Osteocyte (in vitro differentiated cells): ENCODE data around the gene FIBP. TPM values are rescaled to one million over a fixed set of nuclear protein-coding genes. Genes with fewer than 3 reads are reported as not detected.

Experiments
- DNase-seq: peaks from one replicate; pipeline ENCODE4 v3.0.0; 2021; ENCODE audit warnings: mixed read lengths; ENCODE audit not compliant: unreplicated experiment; ENCODE audit errors: extremely low spot score
- H3K27ac Mint-ChIP-seq: one replicate; pipeline ENCODE4 v1.8.0; 2021; ENCODE audit warnings: mild to moderate bottlenecking, mixed read lengths; ENCODE audit not compliant: unreplicated experiment
- H3K27me3 Mint-ChIP-seq: one replicate; pipeline ENCODE4 v1.8.0; 2021; ENCODE audit warnings: mixed read lengths; ENCODE audit not compliant: unreplicated experiment
- H3K36me3 Mint-ChIP-seq: one replicate; pipeline ENCODE4 v1.8.0; 2021; ENCODE audit warnings: mixed read lengths; ENCODE audit not compliant: unreplicated experiment
- H3K4me1 Mint-ChIP-seq: one replicate; pipeline ENCODE4 v1.8.0; 2021; ENCODE audit warnings: mixed read lengths; ENCODE audit not compliant: unreplicated experiment
- H3K4me3 Mint-ChIP-seq: one replicate; pipeline ENCODE4 v1.8.0; 2021; ENCODE audit warnings: mild to moderate bottlenecking, moderate library complexity, mixed read lengths; ENCODE audit not compliant: unreplicated experiment
- H3K9me3 Mint-ChIP-seq: one replicate; pipeline ENCODE4 v1.8.0; 2021; ENCODE audit warnings: mixed read lengths; ENCODE audit not compliant: unreplicated experiment
- CTCF ChIP-seq: fragments of 200-600 bp; sonication (generic); IDR thresholded peaks from 2 replicates; pipeline ENCODE4 v1.5.0; 2021; ENCODE audit warnings: antibody characterized with exemption, mild to moderate bottlenecking, moderate library complexity
- total RNA-seq: library from RNA; stranded (reverse); gene quantifications from 2 replicates; pipeline ENCODE4 v1.2.1, GENCODE V29; 2021

FIBP gene
- total RNA-seq, 1 donor from 2014 or later = 92.4 TPM

GRCh38 chr11:65851811-65852507 lies 36.3 kb downstream of the FIBP start:
- Mint-ChIP-seq H3K9me3 (peaks cover 4% of the 10 kb centered on the region), H3K36me3 (peaks cover 49% of the 10 kb centered on the region), H3K27ac (no peak overlapping the region), H3K27me3 (no peaks in the 10 kb centered on the region), H3K4me1 (peaks cover 23% of the 10 kb centered on the region), H3K4me3 (no peak overlapping the region)
- DNase-seq = no peak
- TF ChIP-seq CTCF = no peak

- Mint-ChIP-seq H3K4me3 (no peak overlapping the region), H3K27me3 (no peaks in the 10 kb centered on the region)
- DNase-seq = no peak
Observed at GRCh38 chr11:65851083-65851579, 37.1 kb downstream of the FIBP start.

GRCh38 chr11:65850217-65851082 lies 37.8 kb downstream of the FIBP start:
- Mint-ChIP-seq H3K4me1 (peaks cover 8% of the 10 kb centered on the region), H3K36me3 (peaks cover 36% of the 10 kb centered on the region), H3K9me3 (peaks cover 4% of the 10 kb centered on the region), H3K27ac (no peak overlapping the region), H3K4me3 (no peak overlapping the region), H3K27me3 (no peaks in the 10 kb centered on the region)
- no peak for DNase-seq
- no peak for TF ChIP-seq CTCF

More at GRCh38 chr11:65851083-65851579, 37.1 kb downstream of the FIBP start:
- Mint-ChIP-seq H3K4me1 (peaks cover 15% of the 10 kb centered on the region), H3K9me3 (peaks cover 4% of the 10 kb centered on the region), H3K27ac (no peak overlapping the region), H3K36me3 (peaks cover 42% of the 10 kb centered on the region)
- peak; percentile 54 for TF ChIP-seq CTCF

- DNase-seq = no peak
- H3K4me1 Mint-ChIP-seq = peaks cover 4% of the 10 kb centered on the region
Observed at GRCh38 chr11:65849771-65850216, 38.5 kb downstream of the FIBP start.

More at GRCh38 chr11:65849771-65850216, 38.5 kb downstream of the FIBP start:
- Mint-ChIP-seq H3K9me3 (peaks cover 4% of the 10 kb centered on the region), H3K36me3 (peaks cover 32% of the 10 kb centered on the region), H3K4me3 (no peak overlapping the region), H3K27ac (no peak overlapping the region), H3K27me3 (no peaks in the 10 kb centered on the region)
- TF ChIP-seq CTCF = no peak
